ENCODE data around the gene RND2. TPM values are rescaled to one million over a fixed set of nuclear protein-coding genes. Genes with fewer than 3 reads are reported as not detected.
"Not testable (repeated sequence)": the region's sequence is repeated elsewhere in the genome, so short reads cannot be mapped to it uniquely, and the experiment has no call there.

The RND2 gene
- 0.20 and 0.22 TPM in 2 replicates for total RNA-seq

- peak; percentile 96 for DNase-seq (ENCODE audit: low read depth in 2 of 2)
Measured at GRCh38 chr17:43024407-43025289, at the start of gene RND2. TSS of gene RND2 (plus strand) at chr17:43025231. CDS start at chr17:43025348, 117 bp downstream.

- no peak for DNase-seq (ENCODE audit: low read depth in 2 of 2)
Measured at GRCh38 chr17:42975265-42975664, 49.8 kb upstream of the RND2 start.

- not testable (repeated sequence) for DNase-seq (ENCODE audit: low read depth in 2 of 2)
Measured at GRCh38 chr17:42975701-42976100, 49.3 kb upstream of the RND2 start.

- peak; percentile 32 to 52 for DNase-seq (ENCODE audit: low read depth in 2 of 2)
Measured at GRCh38 chr17:42979511-42980273, 45.3 kb upstream of the RND2 start, which contains the start of gene PTGES3L. TSS of gene PTGES3L (minus strand) at chr17:42980080. CDS start at chr17:42980053, 27 bp downstream.

- DNase-seq (ENCODE audit: low read depth in 2 of 2): peak; percentile 82 to 90
Measured at GRCh38 chr17:42980274-42980765, 44.7 kb upstream of the RND2 start, which contains the start of gene RUNDC1. TSS of gene RUNDC1 (plus strand) at chr17:42980565. CDS start at chr17:42980577, 12 bp downstream.

GRCh38 chr17:42980766-42981397 lies 44.1 kb upstream of the RND2 start:
- peak; percentile 58 to 68 for DNase-seq (ENCODE audit: low read depth in 2 of 2)

- DNase-seq (ENCODE audit: low read depth in 2 of 2): peak in 1 of 2 donors; percentile 37
Measured at GRCh38 chr17:42982266-42982665, 42.8 kb upstream of the RND2 start.

- no peak for DNase-seq (ENCODE audit: low read depth in 2 of 2)
Measured at GRCh38 chr17:42985225-42985624, 39.8 kb upstream of the RND2 start.

- no peak for DNase-seq (ENCODE audit: low read depth in 2 of 2)
Measured at GRCh38 chr17:42989141-42989540, 35.9 kb upstream of the RND2 start.

- DNase-seq (ENCODE audit: low read depth in 2 of 2): no peak
Measured at GRCh38 chr17:42989726-42990652, 35.0 kb upstream of the RND2 start.

- DNase-seq (ENCODE audit: low read depth in 2 of 2): no peak
Measured at GRCh38 chr17:42991471-42991870, 33.6 kb upstream of the RND2 start.

GRCh38 chr17:42992872-42993271 lies 32.2 kb upstream of the RND2 start:
- no peak for DNase-seq (ENCODE audit: low read depth in 2 of 2)

- not testable (repeated sequence) for DNase-seq (ENCODE audit: low read depth in 2 of 2)
Measured at GRCh38 chr17:42993913-42994312, 31.1 kb upstream of the RND2 start.

- DNase-seq (ENCODE audit: low read depth in 2 of 2): no peak
Measured at GRCh38 chr17:42997390-42997983, 27.5 kb upstream of the RND2 start.

- peak; percentile 100 for DNase-seq (ENCODE audit: low read depth in 2 of 2)
Measured at GRCh38 chr17:42997984-42998938, 26.8 kb upstream of the RND2 start, which contains the start of gene RPL27. TSS of gene RPL27 (plus strand) at chr17:42998419. CDS start at chr17:42998751, 332 bp downstream.

- DNase-seq (ENCODE audit: low read depth in 2 of 2): no peak
Measured at GRCh38 chr17:42999003-42999525, 26.0 kb upstream of the RND2 start.

- not testable (repeated sequence) for DNase-seq (ENCODE audit: low read depth in 2 of 2)
Measured at GRCh38 chr17:43000894-43001293, 24.1 kb upstream of the RND2 start.

- DNase-seq (ENCODE audit: low read depth in 2 of 2): no peak
Measured at GRCh38 chr17:43003542-43004172, 21.4 kb upstream of the RND2 start.
